ENCODE results near the gene PTPN11. TPM values are rescaled to one million over a fixed set of nuclear protein-coding genes. Genes with fewer than 3 reads are reported as not detected.
A peak's percentile ranks its signal among the peaks of the same experiment; 100 is the strongest.

The PTPN11 gene
- total RNA-seq = 73.8 and 77.3 TPM in 2 replicates
- long read RNA-seq, partial matches to known transcripts = 19 of 20 reads
- long read RNA-seq, other reads (novel, unspliced or antisense) = 1 of 20 reads

DNA sequence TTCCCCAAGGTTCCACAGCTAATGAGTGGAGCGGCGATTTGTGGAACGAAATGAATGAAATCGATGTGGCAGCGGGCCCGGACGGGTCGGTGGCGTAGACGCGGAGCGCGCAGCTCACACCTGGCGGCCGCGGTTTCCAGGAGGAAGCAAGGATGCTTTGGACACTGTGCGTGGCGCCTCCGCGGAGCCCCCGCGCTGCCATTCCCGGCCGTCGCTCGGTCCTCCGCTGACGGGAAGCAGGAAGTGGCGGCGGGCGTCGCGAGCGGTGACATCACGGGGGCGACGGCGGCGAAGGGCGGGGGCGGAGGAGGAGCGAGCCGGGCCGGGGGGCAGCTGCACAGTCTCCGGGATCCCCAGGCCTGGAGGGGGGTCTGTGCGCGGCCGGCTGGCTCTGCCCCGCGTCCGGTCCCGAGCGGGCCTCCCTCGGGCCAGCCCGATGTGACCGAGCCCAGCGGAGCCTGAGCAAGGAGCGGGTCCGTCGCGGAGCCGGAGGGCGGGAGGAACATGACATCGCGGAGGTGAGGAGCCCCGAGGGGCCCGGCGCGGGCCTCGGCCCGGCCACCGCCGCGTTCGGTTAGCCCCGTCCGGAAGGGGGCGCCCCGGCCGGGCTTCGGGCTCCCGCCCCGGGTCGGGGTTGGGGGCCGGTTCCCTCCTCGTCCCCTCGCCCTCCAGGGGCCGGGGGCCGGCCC lies at the start of gene PTPN11:
Gene PTPN11, plus strand, starts transcription at position 340 of the 689 bp plus-strand sequence. Its CDS starts 165 bp downstream, at position 505.
- peak within 1 kb of the TSS; percentile 96 for H3K4me3 Mint-ChIP-seq (ENCODE audit: low read depth)

DNA sequence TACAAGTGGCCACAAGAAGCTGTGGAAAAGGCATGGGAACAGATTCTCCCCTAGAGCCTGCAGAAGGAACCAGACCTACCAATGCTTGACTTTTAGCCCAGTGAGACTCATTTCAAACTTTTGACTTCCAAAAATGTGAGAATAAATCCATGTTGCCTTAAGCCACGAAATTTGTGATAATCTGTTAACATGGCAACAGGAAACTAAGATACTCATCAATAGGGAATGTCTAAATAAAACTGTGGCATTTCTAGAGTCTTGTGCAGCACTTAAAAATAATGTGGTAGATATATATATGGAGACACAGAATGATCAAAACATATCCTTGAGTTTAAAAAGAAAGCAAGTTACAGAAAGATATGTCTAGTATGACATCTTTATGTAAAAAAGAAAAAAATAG lies 48.5 kb upstream of the PTPN11 start:
- no peaks in the 10 kb centered on the region for H3K27me3 Mint-ChIP-seq
- DNase-seq (ENCODE audit: low spot score, unreplicated experiment) = no peak
- peaks cover 4% of the 10 kb centered on the region for H3K9me3 Mint-ChIP-seq (ENCODE audit: low read depth)
- H3K36me3 Mint-ChIP-seq (ENCODE audit: insufficient read depth) = peaks cover 5% of the 10 kb centered on the region
- no peak overlapping the region for H3K4me3 Mint-ChIP-seq (ENCODE audit: low read depth)
- no peak overlapping the region for H3K27ac Mint-ChIP-seq
- H3K4me1 Mint-ChIP-seq (ENCODE audit: low read depth) = peaks cover 14% of the 10 kb centered on the region
- TF ChIP-seq, protein P1, sequence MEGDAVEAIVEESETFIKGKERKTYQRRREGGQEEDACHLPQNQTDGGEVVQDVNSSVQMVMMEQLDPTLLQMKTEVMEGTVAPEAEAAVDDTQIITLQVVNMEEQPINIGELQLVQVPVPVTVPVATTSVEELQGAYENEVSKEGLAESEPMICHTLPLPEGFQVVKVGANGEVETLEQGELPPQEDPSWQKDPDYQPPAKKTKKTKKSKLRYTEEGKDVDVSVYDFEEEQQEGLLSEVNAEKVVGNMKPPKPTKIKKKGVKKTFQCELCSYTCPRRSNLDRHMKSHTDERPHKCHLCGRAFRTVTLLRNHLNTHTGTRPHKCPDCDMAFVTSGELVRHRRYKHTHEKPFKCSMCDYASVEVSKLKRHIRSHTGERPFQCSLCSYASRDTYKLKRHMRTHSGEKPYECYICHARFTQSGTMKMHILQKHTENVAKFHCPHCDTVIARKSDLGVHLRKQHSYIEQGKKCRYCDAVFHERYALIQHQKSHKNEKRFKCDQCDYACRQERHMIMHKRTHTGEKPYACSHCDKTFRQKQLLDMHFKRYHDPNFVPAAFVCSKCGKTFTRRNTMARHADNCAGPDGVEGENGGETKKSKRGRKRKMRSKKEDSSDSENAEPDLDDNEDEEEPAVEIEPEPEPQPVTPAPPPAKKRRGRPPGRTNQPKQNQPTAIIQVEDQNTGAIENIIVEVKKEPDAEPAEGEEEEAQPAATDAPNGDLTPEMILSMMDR (IDR thresholded peaks at IDR 0.05; ENCODE audit: unreplicated experiment) = no peak

More for the DNA sequence above, at the start of gene PTPN11:
- TF ChIP-seq, protein P1 (IDR thresholded peaks at IDR 0.05; ENCODE audit: unreplicated experiment) = peak; percentile 79
- Mint-ChIP-seq H3K4me1 (ENCODE audit: low read depth) (peaks cover 10% of the 10 kb centered on the region), H3K36me3 (ENCODE audit: insufficient read depth) (no peaks in the 10 kb centered on the region), H3K27ac (peak within 1 kb of the TSS; percentile 99), H3K9me3 (ENCODE audit: low read depth) (no peaks in the 10 kb centered on the region), H3K27me3 (peaks cover 4% of the 10 kb centered on the region)
- peak; percentile 82 for DNase-seq (ENCODE audit: low spot score, unreplicated experiment)

DNA sequence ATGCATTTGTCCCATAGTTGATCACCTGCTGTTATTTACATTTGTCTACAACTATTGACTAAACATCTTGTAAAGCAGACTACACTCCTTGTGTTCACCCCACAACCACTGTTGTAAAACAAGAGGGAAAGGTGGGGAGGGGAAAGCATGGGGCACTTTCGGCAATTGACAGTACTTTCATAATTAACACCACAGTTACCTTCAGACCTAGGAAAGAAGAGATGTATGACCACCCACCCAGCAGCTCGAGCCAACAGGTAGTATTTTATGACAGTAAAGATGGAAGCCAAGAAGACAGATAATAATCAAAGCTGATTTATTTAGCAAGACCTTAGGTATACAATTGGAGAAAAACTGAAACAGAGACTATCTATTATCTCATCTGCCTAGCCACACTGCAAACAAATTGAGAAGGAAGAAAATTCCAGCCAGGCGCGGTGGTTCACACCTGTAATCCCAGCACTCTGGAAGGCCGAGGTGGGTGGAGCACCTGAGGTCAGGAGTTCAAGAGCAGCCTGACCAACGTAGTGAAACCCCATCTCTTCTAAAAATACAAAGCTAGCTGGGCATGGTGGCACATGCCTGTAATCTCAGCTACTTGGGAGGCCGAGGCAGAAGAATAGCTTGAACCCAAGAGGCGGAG lies 47.8 kb upstream of the PTPN11 start:
- peaks cover 6% of the 10 kb centered on the region for H3K36me3 Mint-ChIP-seq (ENCODE audit: insufficient read depth)
- DNase-seq (ENCODE audit: low spot score, unreplicated experiment) = no peak
- no peaks in the 10 kb centered on the region for H3K27me3 Mint-ChIP-seq
- H3K4me1 Mint-ChIP-seq (ENCODE audit: low read depth) = peaks cover 14% of the 10 kb centered on the region
- no peak overlapping the region for H3K4me3 Mint-ChIP-seq (ENCODE audit: low read depth)
- TF ChIP-seq, protein P1 (IDR thresholded peaks at IDR 0.05; ENCODE audit: unreplicated experiment) = no peak
- peak overlapping the region; percentile 81 for H3K27ac Mint-ChIP-seq
- peaks cover 4% of the 10 kb centered on the region for H3K9me3 Mint-ChIP-seq (ENCODE audit: low read depth)

DNA sequence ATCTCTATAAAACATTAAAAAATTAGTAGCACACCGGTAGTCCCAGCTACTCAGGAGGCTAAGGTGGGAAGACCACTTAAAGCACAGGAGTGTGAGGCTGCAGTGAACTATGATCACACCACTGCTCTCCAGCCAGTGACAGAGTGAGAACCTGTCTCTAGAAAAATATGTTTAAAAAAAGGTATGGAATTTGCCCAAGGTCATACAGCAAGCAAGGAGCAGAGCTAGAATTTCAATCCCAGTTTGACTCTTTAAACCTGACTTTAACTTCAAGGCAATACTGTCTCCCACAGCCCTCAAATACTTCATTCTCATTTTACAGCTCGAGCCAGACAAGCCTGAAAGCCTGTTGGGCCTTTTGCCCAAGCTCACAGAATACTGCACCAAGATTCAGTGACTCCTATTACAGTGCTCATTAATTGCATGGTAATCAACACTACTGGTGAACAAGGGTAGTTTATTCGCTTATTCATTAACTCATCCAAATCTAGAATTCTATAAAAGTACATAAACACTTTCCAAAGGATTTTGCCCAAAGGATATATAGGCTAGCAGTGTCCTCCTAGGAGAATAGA lies 44.5 kb upstream of the PTPN11 start:
- Mint-ChIP-seq H3K27ac (peak overlapping the region; percentile 78), H3K27me3 (no peaks in the 10 kb centered on the region), H3K4me1 (ENCODE audit: low read depth) (peaks cover 14% of the 10 kb centered on the region), H3K4me3 (ENCODE audit: low read depth) (no peak overlapping the region), H3K9me3 (ENCODE audit: low read depth) (peaks cover 6% of the 10 kb centered on the region), H3K36me3 (ENCODE audit: insufficient read depth) (peaks cover 7% of the 10 kb centered on the region)
- DNase-seq (ENCODE audit: low spot score, unreplicated experiment) = no peak
- TF ChIP-seq, protein P1 (IDR thresholded peaks at IDR 0.05; ENCODE audit: unreplicated experiment) = no peak

DNA sequence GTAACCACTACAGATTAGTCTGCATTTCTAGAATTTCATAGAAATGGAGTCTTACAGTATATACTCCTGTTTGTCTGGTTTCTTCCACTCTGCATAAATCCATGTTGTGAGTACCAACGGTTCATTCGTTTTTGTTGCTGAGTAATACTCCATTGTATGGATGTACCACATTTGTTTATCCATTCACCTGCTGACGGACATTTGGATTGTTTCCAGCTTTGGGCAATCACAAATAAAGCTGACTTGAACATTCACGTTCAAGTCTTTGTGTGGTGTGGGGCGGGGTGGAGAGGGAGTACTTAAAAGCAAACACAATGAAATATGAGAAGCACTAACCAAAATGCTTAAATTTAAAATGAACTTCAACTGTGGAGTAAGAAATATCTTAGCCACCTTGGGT lies 43.6 kb upstream of the PTPN11 start:
- DNase-seq (ENCODE audit: low spot score, unreplicated experiment) = no peak
- peaks cover 7% of the 10 kb centered on the region for H3K36me3 Mint-ChIP-seq (ENCODE audit: insufficient read depth)
- H3K9me3 Mint-ChIP-seq (ENCODE audit: low read depth) = peaks cover 6% of the 10 kb centered on the region
- H3K27me3 Mint-ChIP-seq = no peaks in the 10 kb centered on the region
- peaks cover 15% of the 10 kb centered on the region for H3K4me1 Mint-ChIP-seq (ENCODE audit: low read depth)
- H3K27ac Mint-ChIP-seq = peak overlapping the region; percentile 18
- H3K4me3 Mint-ChIP-seq (ENCODE audit: low read depth) = no peak overlapping the region
- TF ChIP-seq, protein P1 (IDR thresholded peaks at IDR 0.05; ENCODE audit: unreplicated experiment) = no peak
